Stimulated activated CD4-positive, alpha-beta T cell treated with anti-CD3 and anti-CD28 coated beads, Interleukin-12 subunit alpha, Interleukin-12 subunit beta, amount 100 ng/mL, for 24 hours (primary cell): ENCODE results near the gene ZNF311.

Experiments
- DNase-seq, 2 experiments: peaks; one replicate each; pipeline ENCODE4 v3.0.0-alpha.2; 2020; ENCODE audit warnings: low read depth in 2 of 2

The ZNF311 gene

DNA sequence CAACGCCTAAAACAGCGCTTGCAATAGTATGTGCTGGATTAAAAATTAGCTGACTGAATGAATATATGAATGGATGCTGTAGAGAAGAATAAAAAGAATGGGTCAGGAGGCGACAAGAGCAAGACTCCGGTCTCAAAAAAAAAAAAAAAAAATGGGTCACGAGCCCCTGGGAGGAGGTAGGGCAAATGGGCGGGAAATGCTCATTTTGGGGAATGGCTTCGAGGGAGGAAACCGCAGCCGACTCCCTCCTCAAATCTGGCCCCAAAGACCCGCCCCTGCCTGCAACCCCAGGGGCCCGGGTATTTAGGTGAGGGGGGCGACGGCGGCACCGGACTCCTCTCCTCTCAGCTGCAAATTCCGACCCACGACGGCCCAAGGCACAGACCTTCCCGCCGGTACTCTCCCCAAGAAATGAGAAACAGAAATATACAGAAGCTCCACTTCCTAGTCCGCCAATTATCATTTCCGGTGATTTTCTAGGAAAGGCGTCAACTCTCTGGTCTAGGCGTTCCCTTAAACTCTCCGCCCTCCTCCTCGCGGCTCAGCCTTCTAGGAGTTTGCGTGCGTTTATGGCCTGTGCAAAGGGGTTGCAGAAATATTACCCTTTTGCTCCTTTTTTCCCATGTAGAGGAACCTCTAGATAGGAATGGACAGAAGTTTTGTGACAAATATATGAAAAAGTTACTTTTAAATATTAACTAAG lies at the start of gene ZNF311:
Gene ZNF311 (minus strand): TSS at position 133 of the 703 bp plus-strand sequence. CDS start 1,361 bp downstream, outside the sequence.
- DNase-seq, result no peak

DNA sequence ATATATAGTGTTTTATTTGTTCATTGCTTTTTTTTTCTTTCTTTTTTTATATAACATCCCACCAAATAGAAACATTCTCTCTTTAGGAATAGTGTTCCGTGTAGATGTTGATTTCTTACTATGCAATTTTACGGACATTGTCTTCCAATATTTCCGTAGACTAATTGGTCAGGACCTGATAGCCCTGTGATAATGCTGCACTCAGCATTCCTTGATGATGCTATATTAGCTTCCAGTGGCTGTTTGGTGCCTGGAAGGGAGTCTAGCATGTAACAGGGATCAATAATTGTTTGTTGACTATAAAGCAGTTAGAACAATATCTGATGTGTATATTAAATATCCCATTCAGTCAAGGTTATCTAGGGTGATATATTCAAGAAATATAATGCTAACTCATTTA lies 46.6 kb upstream of the ZNF311 start:
- no peak for DNase-seq

DNA sequence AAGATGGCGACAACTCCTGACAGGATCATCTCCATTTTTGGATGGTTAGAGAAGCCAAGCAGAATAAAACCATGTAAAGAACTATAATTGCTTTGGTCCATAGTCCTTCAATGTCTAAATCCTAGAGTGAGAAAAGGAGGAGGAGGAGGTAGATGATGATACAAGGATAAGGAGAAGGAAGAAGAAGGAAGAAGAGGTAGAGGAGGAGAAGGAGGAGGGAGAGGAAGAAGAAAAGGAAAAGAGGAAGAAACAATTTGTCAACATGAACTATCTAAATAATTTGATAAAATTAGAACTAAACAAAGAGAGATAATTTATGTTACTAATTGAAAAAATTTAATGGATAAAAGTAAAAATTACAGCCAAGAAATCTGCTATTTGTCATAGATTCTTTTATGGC lies 40.0 kb upstream of the ZNF311 start, which contains the start of gene OR2W1:
Gene OR2W1 (minus strand): TSS at position 101 of the 400 bp plus-strand sequence. CDS start 0 bp downstream, at position 101.
- no peak for DNase-seq

DNA sequence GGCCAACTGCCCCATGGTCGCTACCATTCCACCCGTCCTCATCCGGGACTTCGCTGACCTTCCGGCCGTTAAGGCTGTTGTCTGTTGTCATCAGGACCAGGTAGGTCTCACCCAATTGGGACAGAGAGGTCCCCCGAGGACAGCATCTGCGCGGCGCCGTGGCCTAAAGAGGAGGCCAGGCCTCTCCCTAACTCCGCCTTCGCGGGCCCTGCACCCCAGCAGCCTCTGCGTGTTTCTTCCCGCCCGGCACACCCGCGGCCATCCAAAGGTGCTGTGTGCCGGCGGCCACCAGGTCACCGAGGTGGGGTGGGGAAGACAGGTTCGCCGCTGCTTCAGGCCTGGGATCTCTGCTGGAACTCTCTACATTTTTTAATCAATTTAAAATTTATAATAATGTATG lies 30.8 kb upstream of the ZNF311 start:
- no peak for DNase-seq

DNA sequence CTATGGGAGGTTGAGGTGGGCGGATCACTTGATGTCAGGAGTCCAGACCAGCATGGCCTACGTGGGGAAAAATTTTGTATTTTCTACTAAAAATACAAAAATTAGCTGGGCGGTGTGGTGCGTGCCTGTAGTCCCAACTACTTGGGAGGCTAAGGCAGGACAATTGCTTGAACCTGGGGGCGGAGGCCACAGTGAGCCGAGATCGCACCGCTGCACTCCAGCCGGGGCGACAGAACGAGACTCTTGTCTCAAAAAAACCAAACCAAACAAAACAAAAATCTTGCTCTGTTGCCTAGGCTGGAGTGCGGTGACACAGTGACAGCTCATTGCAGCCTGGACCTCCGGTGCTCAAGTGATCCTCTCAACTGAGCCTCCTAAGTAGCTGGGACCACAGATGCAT lies 23.7 kb upstream of the ZNF311 start:
- no peak for DNase-seq

DNA sequence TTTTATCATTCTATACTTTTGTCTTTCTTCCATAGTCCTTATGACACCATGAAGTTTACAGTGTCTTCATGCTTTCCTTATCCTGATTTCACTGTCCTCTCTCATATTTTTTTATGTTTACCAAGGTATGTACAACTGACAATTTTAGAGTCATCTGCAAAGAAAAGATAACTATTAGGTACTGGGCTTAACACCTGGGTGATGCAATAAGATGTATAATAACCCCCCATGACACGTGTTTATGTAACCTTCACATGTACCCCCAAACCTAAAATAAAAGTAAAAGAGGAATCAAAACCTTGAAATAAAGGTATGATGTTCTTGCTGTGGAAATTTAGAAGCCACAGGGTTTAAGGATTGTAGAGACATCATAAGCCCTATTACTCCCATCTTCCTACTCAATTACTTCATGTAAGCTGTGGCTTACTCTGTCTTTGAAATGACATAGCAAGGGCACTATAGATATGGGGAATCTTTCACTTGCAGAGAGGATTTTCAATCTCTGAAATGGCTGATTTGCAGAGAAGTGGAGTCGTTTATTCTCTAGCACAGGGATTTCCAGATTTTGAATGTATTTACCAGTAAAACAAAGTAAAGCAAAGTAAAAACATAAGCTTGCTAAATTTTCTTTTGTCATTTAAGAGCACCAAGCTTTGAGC lies 20.9 kb upstream of the ZNF311 start:
- no peak for DNase-seq

DNA sequence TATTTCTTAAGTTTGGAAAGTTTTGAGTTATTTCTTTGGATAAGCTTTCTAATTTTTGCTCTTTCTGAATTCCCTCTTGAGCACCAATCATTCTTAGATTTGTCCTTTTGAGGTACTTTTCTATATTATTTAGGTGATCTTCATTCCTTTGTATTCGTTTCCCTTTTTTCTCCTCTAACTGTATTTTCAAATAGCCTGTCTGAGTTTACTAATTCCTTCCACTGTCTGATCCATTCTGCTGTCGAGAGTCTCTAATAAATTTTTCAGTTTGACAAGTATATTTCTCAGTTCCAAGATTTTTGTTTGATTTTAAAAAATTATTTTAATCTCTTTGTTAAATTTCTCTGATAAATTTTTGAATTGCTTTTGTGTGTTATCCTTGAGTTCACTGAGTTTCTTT lies 16.3 kb upstream of the ZNF311 start:
- DNase-seq, result no peak

DNA sequence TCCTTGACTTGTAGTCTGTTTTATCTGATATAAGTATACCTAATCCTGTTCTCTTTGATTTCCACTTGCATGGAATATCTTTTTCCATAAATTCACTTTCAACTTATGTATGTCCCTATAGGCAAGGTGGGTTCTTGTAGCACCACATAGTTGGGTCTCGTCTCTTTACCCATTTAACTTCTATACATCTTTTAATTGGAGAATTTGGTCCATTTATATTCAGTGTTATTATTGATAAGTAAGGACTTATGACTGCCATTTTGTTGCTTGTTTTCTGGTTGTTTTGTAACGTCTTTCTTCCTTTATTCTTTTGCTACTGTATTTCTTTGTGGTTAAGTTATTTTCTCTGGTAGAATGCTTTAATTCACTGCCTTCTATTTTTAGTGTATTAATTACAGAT lies 14.5 kb upstream of the ZNF311 start:
- DNase-seq, result no peak

DNA sequence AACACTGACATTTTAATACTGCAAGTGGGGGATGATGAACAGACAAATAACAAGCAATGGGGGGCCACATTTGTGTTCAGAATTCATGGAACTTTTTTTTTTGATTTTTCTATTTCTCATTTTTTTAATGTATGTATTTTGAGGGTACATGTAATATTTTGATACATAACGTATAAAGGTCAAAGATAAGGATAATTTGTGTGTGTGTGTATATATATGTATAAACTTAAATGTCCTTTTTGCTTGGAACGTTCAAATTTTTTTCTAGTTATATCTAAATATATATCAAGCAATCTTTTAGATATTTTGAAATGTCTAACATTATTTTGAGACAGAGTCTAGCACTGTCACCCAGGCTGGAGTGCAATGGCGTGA lies 12.3 kb upstream of the ZNF311 start:
- DNase-seq, result no peak

DNA sequence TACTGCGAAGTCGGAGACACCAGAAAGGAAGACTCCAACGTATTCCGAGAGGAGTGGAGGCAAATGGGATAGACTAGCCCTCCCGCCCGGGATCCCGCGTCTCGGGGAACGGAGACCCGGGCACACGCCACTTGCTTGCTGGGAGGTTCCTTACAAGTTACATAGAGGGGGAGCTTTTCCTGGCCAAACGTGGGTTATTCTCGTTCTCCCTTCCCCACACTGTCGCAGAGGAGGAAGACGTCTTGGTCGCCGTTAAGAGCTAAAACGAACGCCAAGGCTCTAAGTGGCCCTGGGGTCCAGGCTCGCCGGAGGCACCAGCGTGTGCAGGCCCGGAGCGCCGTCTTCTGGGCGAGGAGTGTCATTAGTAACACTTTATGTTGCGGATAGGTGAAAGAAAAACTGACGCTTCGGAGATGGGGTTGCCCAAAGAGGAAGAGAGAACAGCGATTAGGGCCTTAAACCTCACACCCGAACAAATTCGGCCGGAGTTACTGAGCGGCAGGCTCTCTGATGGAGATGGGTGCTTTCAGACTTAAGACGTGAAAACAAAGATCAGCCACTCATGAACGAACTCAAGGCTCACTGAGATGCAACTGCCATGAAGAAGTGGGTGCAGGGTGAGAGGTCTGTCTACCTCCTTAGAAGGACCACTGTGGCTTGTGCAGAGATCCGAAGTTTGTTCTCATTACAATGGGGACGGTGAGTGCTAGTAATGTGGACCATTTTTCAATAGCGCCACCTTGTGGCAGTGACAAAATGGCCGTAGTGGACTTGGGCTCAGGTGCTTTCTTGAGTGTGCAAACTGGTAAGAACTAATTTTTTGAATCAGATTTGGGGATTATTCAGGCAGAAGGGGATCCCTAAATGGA lies 11.7 kb upstream of the ZNF311 start:
- peak; percentile 59 to 81 for DNase-seq

DNA sequence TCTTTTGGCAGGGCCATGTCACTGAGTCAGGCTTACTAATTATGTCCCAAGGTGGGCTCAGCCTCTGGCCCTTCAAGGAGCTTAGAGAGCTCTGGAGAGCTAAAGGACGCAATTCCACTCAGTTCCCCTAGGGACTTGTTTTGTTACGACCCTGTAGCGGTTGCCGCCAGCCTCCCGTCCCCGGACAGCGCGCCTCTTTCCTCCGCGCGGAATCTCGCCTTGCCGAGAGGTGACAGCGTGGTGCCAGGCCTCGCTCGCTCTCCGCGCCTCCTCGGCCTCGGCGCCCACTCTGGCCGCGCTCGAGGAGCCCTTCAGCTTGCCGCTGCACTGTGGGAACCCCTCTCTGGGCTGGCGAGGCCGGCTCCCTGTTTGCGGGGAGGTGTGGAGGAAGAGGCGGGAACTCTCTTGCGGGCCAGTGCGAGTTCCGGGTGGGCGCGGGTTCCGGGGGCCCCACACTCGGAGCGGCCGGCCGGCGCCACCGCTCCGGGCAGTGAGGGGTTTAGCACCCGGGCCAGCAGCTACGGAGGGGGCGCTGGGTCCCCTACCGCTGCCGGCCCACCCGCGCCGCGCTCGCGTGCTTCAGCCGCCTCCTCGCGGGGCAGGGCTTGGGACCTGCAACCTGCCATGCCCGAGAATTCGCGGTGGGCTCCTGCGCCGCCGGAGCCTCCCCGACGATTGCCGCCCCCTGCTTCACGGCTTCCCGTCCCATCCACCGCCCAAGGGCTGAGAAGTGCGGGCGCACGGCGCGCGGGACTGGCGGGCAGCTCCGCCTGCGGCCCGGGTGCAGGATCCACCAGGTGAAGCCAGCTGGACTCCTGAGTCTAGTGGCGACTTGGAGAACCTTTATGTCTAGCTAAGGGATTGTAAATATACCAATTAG lies 9.9 kb upstream of the ZNF311 start:
- DNase-seq, result no peak

DNA sequence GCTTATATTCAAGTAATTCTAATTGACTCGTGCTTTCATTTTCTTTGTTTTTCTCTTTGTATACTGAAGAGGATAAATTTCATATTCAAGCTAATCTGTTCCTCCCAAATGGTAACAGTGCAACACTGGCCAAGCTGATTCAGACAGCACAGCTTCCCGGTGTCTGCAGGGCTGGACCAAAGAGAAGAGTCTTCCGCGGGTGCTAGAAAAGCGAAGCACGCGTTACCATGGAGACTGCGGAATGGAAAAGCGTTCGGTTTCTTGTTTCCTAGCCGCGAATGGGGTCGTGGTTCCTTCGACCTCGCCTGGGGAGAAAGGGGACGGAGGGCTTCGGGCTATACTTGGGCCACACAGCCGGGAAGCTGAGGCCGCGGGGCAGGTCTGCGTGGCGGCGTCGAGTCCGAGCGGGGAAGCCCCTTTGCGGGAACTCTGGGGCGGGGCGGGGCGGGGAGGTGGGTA lies 6.2 kb upstream of the ZNF311 start:
- peak in 1 of 2 experiments; percentile 41 for DNase-seq

DNA sequence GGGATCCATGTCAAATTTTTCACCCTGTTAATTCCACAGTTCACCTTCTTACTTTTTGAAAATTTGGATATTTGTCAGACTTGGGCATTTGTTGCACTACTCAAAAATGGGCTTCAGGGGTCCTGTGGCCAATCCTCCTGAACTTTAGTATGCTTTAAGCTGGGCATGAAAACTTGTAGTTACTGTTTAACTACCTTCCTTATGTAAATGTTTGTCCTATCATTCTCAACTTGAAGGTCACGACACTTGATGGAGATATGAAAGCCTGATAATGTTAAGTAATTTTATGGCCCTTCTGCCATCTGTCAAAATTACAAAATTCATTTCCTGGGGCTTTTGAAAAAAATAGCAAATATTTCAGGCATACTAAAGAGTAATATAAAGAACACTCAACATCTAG lies 4.2 kb upstream of the ZNF311 start:
- DNase-seq, result no peak

DNA sequence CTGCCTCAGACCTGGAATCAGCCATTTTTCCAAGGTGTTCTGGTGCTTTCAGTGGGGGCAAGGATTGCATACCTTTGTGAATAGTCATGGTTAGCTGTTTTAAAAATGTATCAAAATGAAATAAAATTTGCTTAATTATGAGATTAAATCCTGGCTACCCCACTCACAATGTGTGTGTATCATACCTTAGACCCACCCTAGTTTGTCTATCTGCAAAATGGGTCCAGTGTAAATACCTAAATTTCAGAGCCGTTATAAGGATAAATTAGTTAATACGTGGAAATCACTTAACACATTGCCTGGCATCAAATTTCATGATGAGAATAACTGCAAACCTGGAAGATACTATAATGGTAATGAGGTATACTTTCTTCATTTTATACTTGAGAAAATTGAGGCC lies 3.0 kb upstream of the ZNF311 start:
- no peak for DNase-seq

DNA sequence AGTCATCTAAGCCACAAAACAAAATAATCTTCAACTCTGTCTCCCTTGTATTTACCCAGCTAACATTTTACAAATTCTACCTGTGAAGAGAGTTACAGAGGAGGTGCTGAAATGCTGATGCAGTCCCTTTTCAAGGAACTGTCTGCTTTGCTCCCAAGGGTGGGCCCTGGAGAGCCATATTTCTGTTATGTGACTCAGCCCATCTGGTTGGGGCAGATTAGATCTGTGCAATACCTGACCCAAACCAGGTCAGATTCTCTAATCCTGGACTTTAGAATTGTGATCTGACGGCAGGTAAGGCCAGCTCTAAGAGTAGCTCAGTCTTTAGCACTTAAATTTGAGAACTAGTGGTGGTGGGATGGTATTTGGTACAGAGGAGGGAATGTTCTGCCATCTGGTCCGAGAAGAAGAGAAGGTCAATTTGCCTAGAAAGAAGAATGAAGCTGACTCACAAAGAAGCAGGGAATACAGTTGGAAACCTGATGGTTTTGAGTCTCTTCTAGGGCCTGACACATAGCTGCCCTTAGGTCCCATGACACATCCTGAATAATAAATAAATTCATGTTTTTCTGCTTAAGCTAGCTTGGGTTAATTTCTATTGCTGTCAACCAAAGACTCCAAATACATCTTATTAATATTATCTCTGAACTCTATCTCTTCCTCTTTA lies 8.1 kb downstream of the ZNF311 start:
- no peak for DNase-seq

DNA sequence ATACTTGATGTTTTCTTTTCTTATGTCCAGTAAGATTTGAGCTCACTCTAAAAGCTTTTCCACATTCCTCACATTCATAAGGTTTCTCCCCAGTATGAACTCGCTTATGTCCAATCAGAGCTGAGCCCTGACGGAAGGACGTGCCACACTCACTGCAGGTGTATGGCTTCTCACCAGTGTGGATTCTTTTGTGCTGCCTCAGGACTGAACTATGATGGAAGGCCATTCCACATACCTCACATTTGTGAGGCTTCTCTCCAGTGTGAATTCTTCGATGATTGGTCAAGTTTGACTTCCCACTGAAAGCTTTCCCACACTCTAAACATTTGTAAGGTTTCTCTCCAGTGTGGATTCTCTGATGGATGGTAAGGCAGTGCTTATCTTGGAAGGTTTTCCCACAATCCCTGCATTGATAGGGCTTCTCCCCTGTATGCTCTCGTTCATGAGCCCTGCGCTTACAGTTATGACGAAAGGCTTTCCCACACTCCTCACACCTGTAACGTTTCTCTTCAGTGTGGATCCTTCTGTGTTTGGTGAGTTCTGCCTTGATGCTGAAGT lies 9.9 kb downstream of the ZNF311 start:
- no peak for DNase-seq

DNA sequence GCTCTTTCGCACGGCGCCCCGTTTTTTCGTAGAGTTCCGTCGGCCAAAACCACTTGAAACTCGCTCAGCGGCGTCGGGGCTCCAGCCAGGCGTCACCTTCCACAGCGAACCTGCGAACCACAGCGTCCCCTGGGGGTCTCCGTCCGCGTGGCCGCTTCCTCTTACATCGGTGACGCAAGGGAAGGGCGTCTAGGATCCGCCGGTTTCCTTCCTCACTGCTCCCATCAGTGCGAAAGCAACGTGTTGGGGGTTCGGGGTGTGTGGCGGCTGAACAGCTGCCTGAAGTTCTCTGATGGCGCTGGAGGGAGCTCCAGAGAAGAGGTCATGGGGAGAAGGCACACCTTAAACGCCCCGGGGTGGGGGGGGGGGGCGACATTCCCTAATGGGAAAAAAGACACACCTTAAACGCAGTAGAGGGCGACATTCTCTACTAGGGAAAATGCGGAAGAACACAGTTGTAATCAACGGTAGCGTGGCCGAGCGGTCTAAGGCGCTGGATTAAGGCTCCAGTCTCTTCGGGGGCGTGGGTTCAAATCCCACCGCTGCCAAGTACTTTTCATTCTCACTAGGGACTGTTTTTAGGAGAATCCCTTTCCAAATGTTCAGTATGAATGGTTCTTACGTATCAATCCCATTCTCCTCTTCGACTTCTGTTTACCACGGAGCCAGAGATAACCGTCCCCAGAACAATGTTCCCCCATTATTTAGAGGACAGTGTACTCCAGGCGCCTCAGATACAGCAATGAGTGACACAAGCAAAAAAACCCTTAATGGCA lies 16.4 kb downstream of the ZNF311 start:
- peak; percentile 59 to 76 for DNase-seq

DNA sequence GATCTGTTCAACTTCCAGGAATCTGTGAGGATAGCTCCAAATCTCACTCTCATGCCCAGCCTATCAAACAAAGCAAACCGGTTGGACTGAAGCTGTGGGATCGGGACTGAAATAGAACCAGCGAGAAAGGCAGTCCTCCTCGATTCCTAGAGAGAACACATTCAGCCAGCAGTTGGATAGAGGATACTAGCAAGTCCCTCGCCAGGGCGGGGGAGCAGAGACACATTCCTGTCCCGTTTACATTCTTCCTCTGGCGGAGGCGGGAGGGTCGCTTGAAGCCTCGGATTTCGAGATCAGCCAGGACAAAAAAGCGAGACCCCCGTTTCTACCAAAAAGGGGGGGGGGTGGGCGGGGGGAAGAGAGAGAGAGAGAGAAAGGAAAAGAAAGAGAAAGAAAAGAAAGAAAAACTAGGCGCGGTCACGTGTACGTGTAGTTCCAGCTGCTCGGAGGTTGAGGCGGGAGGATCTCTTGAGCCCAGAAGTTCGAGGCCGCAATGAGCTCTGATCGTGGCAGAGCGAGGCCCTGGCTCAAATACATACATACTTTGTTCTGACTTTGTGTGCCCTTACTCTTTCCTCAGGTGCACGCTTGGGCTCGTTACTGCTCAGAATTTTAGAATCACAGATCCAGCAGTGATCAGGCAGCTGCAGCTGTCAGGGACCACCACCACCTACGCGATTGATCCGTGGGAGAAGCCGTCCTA lies 19.5 kb downstream of the ZNF311 start:
- DNase-seq, result no peak

DNA sequence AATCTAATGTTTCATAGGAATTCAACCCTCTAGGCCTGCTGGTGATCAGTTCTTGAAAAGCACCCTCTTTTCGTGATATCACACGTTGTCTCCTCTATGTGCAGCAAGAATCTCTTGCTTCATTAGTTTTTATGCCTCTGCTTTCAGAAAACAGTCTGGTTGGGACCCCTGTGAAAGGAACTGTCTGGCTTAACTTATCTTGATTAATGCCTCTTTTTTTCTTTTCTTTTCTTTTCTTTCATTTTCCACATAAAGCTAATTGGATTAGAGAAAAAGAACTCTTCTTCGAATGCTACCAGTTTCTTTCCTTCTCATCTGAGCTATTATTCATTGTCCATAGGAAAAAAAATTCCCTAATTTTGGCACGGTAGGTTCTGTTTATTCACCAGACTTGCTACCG lies 21.3 kb downstream of the ZNF311 start:
- no peak for DNase-seq
